Epithelial cell of proximal tubule (primary cell): Measurements from ENCODE around the gene NBL1. TPM values are rescaled to one million over a fixed set of nuclear protein-coding genes. Genes with fewer than 3 reads are reported as not detected.

Experiments
- DNase-seq: peaks from one replicate; pipeline ENCODE4 v3.0.0-alpha.2; 2011; ENCODE audit warnings: low read depth
- H3K4me3 ChIP-seq: 2 replicates; pipeline ENCODE4 v1.5.1; 2011; ENCODE audit warnings: low read depth, mild to moderate bottlenecking, low read length
- CTCF ChIP-seq: conservative IDR thresholded peaks from 2 replicates; pipeline ENCODE4 v1.5.1; 2012; ENCODE audit warnings: low read depth, mild to moderate bottlenecking, low read length
- total RNA-seq: library from RNA; depleted of rRNA; stranded (reverse); fragments of >200 nt; gene quantifications from 2 replicates; pipeline ENCODE4 v1.2.3, GENCODE V29; 2015

Gene NBL1
- total RNA-seq, 1 donor from 2014 or later = 64.6 TPM

- no peak for DNase-seq
- no peak for TF ChIP-seq CTCF
- H3K4me3 ChIP-seq = no peak overlapping the region
Measured at GRCh38 chr1:19695772-19696171, 51.7 kb downstream of the NBL1 start.

- no peak for DNase-seq
- H3K4me3 ChIP-seq = no peak overlapping the region
- no peak for TF ChIP-seq CTCF
Measured at GRCh38 chr1:19696820-19697219, 52.7 kb downstream of the NBL1 start.

- no peak for TF ChIP-seq CTCF
- DNase-seq = no peak
- no peak overlapping the region for H3K4me3 ChIP-seq
Measured at GRCh38 chr1:19698181-19698580, 54.1 kb downstream of the NBL1 start.

GRCh38 chr1:19700079-19700777 lies 56.1 kb downstream of the NBL1 start:
- DNase-seq = no peak
- TF ChIP-seq CTCF = no peak

GRCh38 chr1:19703280-19703679 lies 59.2 kb downstream of the NBL1 start:
- H3K4me3 ChIP-seq = no peak overlapping the region
- TF ChIP-seq CTCF = no peak
- DNase-seq = no peak

More at GRCh38 chr1:19700079-19700777, 56.1 kb downstream of the NBL1 start:
- no peak overlapping the region for H3K4me3 ChIP-seq

- no peak overlapping the region for H3K4me3 ChIP-seq
- no peak for DNase-seq
- TF ChIP-seq CTCF = peak; percentile 90
Measured at GRCh38 chr1:19704247-19705113, 60.4 kb downstream of the NBL1 start.
